GM20431 (cell line): ENCODE results near the gene SLC39A7.

ENCODE experiments used
- in situ Hi-C: fragments of 300-500 bp; cut with MseI, MboI; formaldehyde crosslinking; loops from one replicate; pipeline ENCODE4 v1.15.0; 2020; ENCODE audit warnings: low sequenced_read_pairs; ENCODE audit not compliant: unreplicated experiment

SLC39A7 gene

GRCh38 chr6:33187809-33188208, 12.9 kb upstream of the SLC39A7 start:
- in situ Hi-C loops = no loop called here

GRCh38 chr6:33189164-33189563, 11.5 kb upstream of the SLC39A7 start:
- in situ Hi-C loops = no loop called here

- in situ Hi-C loops = no loop called here
These were observed 10.8 kb upstream of the SLC39A7 start for GRCh38 chr6:33189625-33190448.

- in situ Hi-C loops = no loop called here
These were observed 10.1 kb upstream of the SLC39A7 start for GRCh38 chr6:33190504-33191107.

- in situ Hi-C loops = no loop called here
These were observed 9.1 kb upstream of the SLC39A7 start for GRCh38 chr6:33191383-33192104.

- in situ Hi-C loops = no loop called here
These were observed 8.5 kb upstream of the SLC39A7 start, which contains the start of gene COL11A2 for GRCh38 chr6:33192105-33192646. COL11A2 (minus strand) TSS chr6:33192467; CDS start chr6:33192240, 227 bp downstream.

- in situ Hi-C loops = no loop called here
These were observed 7.7 kb upstream of the SLC39A7 start for GRCh38 chr6:33192671-33193602.

- in situ Hi-C loops = no loop called here
These were observed 7.0 kb upstream of the SLC39A7 start for GRCh38 chr6:33193619-33194018.

- in situ Hi-C loops = no loop called here
These were observed 6.2 kb upstream of the SLC39A7 start for GRCh38 chr6:33194431-33194979.

- in situ Hi-C loops = no loop called here
These were observed 5.1 kb upstream of the SLC39A7 start for GRCh38 chr6:33195304-33196165.

- in situ Hi-C loops = no loop called here
These were observed 3.1 kb upstream of the SLC39A7 start for GRCh38 chr6:33197431-33198048.

- in situ Hi-C loops = no loop called here
These were observed 2.4 kb upstream of the SLC39A7 start for GRCh38 chr6:33198159-33198852.

GRCh38 chr6:33198853-33199436, 1.7 kb upstream of the SLC39A7 start:
- in situ Hi-C loops = no loop called here

GRCh38 chr6:33199687-33200218, 914 bp upstream of the SLC39A7 start:
- in situ Hi-C loops = no loop called here

GRCh38 chr6:33201147-33201545, 479 bp downstream of the SLC39A7 start:
- in situ Hi-C loops = no loop called here

GRCh38 chr6:33201935-33202334, 1.3 kb downstream of the SLC39A7 start:
- in situ Hi-C loops = no loop called here

GRCh38 chr6:33202799-33203198, 2.1 kb downstream of the SLC39A7 start:
- in situ Hi-C loops = no loop called here
